Nephron progenitor cell (in vitro differentiated cells): ENCODE measurements around the gene ATE1.

Experiments used
- DNase-seq: peaks from one replicate; pipeline ENCODE4 v3.0.0; 2021
- H3K27ac Mint-ChIP-seq: 2 replicates; pipeline ENCODE4 v1.8.0; 2021; ENCODE audit warnings: mild to moderate bottlenecking, moderate library complexity, mixed read lengths
- H3K27me3 Mint-ChIP-seq: 2 replicates; pipeline ENCODE4 v1.8.0; 2021; ENCODE audit warnings: mild to moderate bottlenecking, low read depth, mixed read lengths; ENCODE audit not compliant: poor library complexity
- H3K36me3 Mint-ChIP-seq: 2 replicates; pipeline ENCODE4 v1.8.0; 2021; ENCODE audit warnings: low read depth, mixed read lengths
- H3K4me1 Mint-ChIP-seq: 2 replicates; pipeline ENCODE4 v1.8.0; 2021; ENCODE audit warnings: mixed read lengths
- H3K4me3 Mint-ChIP-seq: 2 replicates; pipeline ENCODE4 v1.8.0; 2021; ENCODE audit warnings: mild to moderate bottlenecking, moderate library complexity, mixed read lengths
- H3K9me3 Mint-ChIP-seq: 2 replicates; pipeline ENCODE4 v1.8.0; 2021; ENCODE audit warnings: mild to moderate bottlenecking, moderate library complexity, mixed read lengths
- TF ChIP-seq, protein P1 (sequence below): fragments of 200-600 bp; sonication (generic); IDR thresholded peaks from 2 replicates; pipeline ENCODE4 v1.5.0; 2021; ENCODE audit warnings: antibody characterized with exemption

Gene ATE1

DNA sequence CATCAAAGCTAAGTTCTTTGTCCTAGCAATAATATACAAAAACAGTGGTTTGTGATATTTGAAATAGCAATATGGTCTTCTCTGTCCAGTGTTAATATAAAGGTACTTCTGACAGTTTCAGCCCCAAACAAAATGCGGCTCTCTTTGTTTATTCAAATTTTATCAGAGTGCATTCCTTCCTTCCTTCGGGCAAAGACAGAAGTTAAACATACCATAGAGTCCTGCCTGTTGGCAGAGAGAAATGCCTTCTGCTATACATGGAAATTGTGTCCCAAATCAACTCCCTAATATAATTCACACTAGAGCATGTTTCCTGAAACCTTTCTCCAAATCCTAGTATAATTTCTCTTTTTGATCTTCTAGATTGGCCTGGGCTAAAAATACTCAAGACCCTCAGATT is 21.2 kb upstream of the ATE1 start:
- H3K27me3 Mint-ChIP-seq: peaks cover 3% of the 10 kb centered on the region
- TF ChIP-seq, protein P1, sequence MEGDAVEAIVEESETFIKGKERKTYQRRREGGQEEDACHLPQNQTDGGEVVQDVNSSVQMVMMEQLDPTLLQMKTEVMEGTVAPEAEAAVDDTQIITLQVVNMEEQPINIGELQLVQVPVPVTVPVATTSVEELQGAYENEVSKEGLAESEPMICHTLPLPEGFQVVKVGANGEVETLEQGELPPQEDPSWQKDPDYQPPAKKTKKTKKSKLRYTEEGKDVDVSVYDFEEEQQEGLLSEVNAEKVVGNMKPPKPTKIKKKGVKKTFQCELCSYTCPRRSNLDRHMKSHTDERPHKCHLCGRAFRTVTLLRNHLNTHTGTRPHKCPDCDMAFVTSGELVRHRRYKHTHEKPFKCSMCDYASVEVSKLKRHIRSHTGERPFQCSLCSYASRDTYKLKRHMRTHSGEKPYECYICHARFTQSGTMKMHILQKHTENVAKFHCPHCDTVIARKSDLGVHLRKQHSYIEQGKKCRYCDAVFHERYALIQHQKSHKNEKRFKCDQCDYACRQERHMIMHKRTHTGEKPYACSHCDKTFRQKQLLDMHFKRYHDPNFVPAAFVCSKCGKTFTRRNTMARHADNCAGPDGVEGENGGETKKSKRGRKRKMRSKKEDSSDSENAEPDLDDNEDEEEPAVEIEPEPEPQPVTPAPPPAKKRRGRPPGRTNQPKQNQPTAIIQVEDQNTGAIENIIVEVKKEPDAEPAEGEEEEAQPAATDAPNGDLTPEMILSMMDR: no peak
- H3K27ac Mint-ChIP-seq: no peak overlapping the region
- DNase-seq: no peak
- no peaks in the 10 kb centered on the region for H3K9me3 Mint-ChIP-seq
- peaks cover 14% of the 10 kb centered on the region for H3K4me1 Mint-ChIP-seq
- peaks cover 35% of the 10 kb centered on the region for H3K36me3 Mint-ChIP-seq
- no peak overlapping the region for H3K4me3 Mint-ChIP-seq

DNA sequence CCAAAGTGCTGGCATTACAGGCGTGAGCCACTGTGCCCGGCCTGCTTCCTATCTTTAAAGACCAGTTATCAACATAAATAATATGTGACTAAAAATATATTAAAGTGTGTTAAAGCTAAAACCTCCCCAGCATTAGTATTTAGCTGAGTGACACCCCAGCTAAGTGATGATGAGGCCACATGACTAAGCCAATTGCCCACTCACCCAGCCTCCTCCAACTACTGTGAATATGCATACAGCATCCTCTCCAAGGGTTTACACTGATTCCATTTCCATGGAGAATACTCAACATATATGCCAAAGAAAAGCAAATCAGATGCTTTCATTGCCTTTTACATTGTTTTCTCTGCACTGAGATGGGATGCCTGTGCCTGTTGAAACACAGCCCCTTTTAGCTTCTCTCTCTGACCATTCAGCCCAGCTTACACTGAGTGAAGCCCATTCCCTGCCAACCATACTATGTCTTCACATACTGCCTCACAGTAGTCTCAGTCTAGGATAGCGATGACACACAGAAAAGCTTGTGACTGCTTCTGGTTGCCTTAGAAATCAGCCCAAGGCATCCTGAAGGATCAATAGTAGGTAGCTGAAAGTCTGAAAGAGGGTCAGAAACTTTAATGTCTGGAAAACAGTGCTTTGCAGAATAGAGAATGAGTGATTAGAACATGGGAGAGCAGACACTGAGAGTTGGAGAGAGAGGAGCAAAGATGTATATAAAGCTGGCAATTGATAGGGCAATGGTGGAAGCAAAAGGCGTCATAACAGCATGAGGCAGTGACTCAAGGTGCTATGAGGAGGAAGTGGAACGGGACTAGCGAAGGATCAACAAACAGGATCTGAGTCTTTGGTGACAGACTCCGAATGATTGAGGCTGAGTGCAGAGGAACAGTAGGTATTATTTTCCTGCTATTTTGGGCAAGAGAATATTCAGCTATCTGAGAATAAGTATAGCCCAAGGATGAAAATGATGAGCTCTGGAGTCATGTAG is 19.8 kb upstream of the ATE1 start:
- peaks cover 25% of the 10 kb centered on the region for H3K36me3 Mint-ChIP-seq
- TF ChIP-seq, protein P1: no peak
- H3K27ac Mint-ChIP-seq: no peak overlapping the region
- H3K9me3 Mint-ChIP-seq: no peaks in the 10 kb centered on the region
- no peak overlapping the region for H3K4me3 Mint-ChIP-seq
- H3K27me3 Mint-ChIP-seq: no peaks in the 10 kb centered on the region
- H3K4me1 Mint-ChIP-seq: peaks cover 14% of the 10 kb centered on the region
- no peak for DNase-seq

DNA sequence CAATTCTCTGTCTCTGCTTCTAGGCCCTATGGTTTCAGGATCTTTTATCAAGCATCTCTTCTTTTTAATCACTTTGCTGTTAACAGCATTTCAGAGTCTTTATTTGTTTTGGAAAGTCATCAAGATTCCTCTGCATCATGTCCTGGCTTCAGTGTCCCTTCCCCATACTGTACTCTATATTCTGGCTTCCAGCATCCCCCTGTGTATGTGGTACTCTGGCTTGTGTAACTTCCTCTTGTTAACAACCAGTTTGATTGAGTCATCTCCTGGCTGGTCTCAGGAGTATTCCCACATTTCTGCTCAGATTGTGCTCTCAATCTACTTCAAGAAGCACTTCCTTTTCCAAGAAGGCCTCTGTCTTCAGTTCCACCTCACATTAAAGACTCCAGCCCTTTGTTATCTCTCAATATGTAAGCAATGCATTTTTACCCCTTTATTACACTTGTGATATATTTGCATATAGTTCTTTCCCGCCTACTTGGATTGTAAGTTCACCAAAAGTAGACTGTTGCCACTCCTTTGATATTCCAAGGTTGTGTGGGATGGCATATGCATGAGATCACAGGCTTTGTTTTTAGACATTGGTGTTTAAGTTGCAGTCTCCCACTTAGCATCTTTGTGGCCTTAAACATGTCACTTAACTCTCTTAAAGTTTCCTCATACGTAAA is 15.1 kb upstream of the ATE1 start:
- H3K27ac Mint-ChIP-seq: no peak overlapping the region
- TF ChIP-seq, protein P1: no peak
- no peak overlapping the region for H3K4me3 Mint-ChIP-seq
- peaks cover 31% of the 10 kb centered on the region for H3K9me3 Mint-ChIP-seq
- DNase-seq: no peak
- H3K27me3 Mint-ChIP-seq: peaks cover 6% of the 10 kb centered on the region
- H3K4me1 Mint-ChIP-seq: no peaks in the 10 kb centered on the region
- H3K36me3 Mint-ChIP-seq: peaks cover 30% of the 10 kb centered on the region

DNA sequence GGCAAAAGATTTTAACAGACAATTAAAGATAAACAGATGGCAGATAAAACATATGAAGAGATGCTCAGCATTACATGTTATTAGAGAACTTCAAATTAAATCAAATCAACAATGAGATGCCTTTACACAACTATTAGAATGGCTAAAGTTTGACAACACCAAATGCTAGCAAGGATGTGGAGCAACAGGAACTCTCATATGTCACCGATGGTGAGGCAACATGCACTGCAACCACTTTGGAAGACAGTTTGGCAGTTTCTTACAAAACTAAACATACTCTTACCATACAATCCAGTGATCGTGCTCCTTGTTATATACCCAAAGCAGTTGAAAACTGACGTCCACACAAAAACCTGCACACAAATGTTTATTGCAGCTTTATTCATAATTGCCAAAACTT is 13.7 kb upstream of the ATE1 start:
- TF ChIP-seq, protein P1: no peak
- Mint-ChIP-seq H3K4me1 (no peaks in the 10 kb centered on the region), H3K4me3 (no peak overlapping the region), H3K27me3 (peaks cover 6% of the 10 kb centered on the region), H3K36me3 (peaks cover 40% of the 10 kb centered on the region), H3K27ac (no peak overlapping the region), H3K9me3 (peaks cover 42% of the 10 kb centered on the region)
- DNase-seq: no peak

DNA sequence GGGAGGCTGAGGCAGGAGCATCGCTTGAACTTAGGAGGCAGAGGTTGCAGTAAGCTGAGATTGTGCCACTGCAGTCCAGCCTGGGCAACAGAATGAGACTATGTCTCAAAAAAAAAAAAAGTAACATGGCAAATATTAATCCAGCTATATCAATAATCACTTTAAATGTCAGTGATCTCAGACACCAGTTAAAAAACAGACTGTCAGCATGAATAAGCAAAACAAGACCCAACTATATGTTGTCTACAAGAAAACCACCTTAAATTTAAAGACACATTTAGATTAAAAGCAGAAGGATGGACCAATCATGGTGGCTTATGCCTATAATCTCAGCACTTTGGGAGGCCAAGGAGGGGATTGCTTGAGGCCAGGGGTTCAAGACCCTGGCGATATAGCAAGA is 8.5 kb upstream of the ATE1 start:
- H3K27ac Mint-ChIP-seq: no peak overlapping the region
- H3K36me3 Mint-ChIP-seq: peaks cover 82% of the 10 kb centered on the region
- TF ChIP-seq, protein P1: no peak
- peaks cover 8% of the 10 kb centered on the region for H3K4me1 Mint-ChIP-seq
- DNase-seq: no peak
- H3K27me3 Mint-ChIP-seq: peaks cover 3% of the 10 kb centered on the region
- no peak overlapping the region for H3K4me3 Mint-ChIP-seq
- H3K9me3 Mint-ChIP-seq: peaks cover 65% of the 10 kb centered on the region
